Muscle of leg (tissue), 16 donors: ENCODE results near the gene GDF9. TPM values are rescaled to one million over a fixed set of nuclear protein-coding genes. Genes with fewer than 3 reads are reported as not detected.

ENCODE experiments used
- DNase-seq: peaks from one replicate; pipeline ENCODE4 v3.0.0; 2013
- H3K27ac ChIP-seq: one replicate; pipeline ENCODE4 v1.5.1; 2013; ENCODE audit warnings: mild to moderate bottlenecking, low read length, control low read depth
- H3K27me3 ChIP-seq: one replicate; pipeline ENCODE4 v1.6.1; 2013; ENCODE audit warnings: low read length; ENCODE audit not compliant: control insufficient read depth, insufficient read depth
- H3K36me3 ChIP-seq: one replicate; pipeline ENCODE4 v1.6.1; 2013; ENCODE audit warnings: low read length; ENCODE audit not compliant: control insufficient read depth, insufficient read depth
- H3K4me1 ChIP-seq: one replicate; pipeline ENCODE4 v1.6.1; 2013; ENCODE audit warnings: low read length; ENCODE audit not compliant: control insufficient read depth, insufficient read depth
- H3K4me3 ChIP-seq: one replicate; pipeline ENCODE4 v1.5.1; 2013; ENCODE audit warnings: low read length, control low read depth
- H3K9me3 ChIP-seq: replicated peaks from 2 replicates; pipeline ENCODE4 v1.6.1; 2013; ENCODE audit warnings: low read depth, low read length; ENCODE audit not compliant: control insufficient read depth
- WGBS: methylation state at CpG from one replicate; pipeline ENCODE4 v1.1.5; 2013; ENCODE audit warnings: missing lambda C conversion rate; ENCODE audit not compliant: insufficient coverage; 5-methylcytosine and 5-hydroxymethylcytosine counted together
- long read RNA-seq, 11 donors: transcript quantifications; one replicate each; lab custom pipeline, GENCODE V29; 2026
- polyA plus RNA-seq, 8 donors: library from polyadenylated mRNA; unstranded; fragments of 120-200 nt; gene quantifications; one replicate each; pipeline versions ENCODE4 v1.2.1 to v1.2.3, GENCODE V29; 2013; ENCODE audit warnings: inconsistent platforms in 1 of 8, low replicate concordance in 1 of 8; ENCODE audit not compliant: insufficient read length in 8 of 8, insufficient read depth in 1 of 8
- total RNA-seq: library from RNA; stranded (reverse); fragments of 120-200 nt; gene quantifications from one replicate; pipeline ENCODE4 v1.2.4, GENCODE V29; 2013

Gene GDF9, protein sequence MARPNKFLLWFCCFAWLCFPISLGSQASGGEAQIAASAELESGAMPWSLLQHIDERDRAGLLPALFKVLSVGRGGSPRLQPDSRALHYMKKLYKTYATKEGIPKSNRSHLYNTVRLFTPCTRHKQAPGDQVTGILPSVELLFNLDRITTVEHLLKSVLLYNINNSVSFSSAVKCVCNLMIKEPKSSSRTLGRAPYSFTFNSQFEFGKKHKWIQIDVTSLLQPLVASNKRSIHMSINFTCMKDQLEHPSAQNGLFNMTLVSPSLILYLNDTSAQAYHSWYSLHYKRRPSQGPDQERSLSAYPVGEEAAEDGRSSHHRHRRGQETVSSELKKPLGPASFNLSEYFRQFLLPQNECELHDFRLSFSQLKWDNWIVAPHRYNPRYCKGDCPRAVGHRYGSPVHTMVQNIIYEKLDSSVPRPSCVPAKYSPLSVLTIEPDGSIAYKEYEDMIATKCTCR
- total RNA-seq (0.40 TPM), polyA plus RNA-seq (1 to 10 TPM in 1 of 8 donors, under 1 TPM in 7; 0.39 to 1.0 (median 0.62) TPM)
- long read RNA-seq, donor 1: 0 reads
- long read RNA-seq, donor 2: 0 reads
- long read RNA-seq, donor 3: 0 reads
- long read RNA-seq, donor 4: 0 reads
- long read RNA-seq, donor 5: 0 reads
- long read RNA-seq, donor 6: 0 reads
- long read RNA-seq, donor 7: 0 reads
- long read RNA-seq, donor 8: 0 reads
- long read RNA-seq, donor 9: 0 reads
- long read RNA-seq, donor 10: 0 reads
- long read RNA-seq, donor 11: 0 reads

- DNase-seq: peak; percentile 100
- no peaks in the 10 kb centered on the region for H3K9me3 ChIP-seq
- peaks cover 25% of the 10 kb centered on the region for H3K36me3 ChIP-seq
- H3K27ac ChIP-seq: peak within 1 kb of the TSS; percentile 98
- peaks cover 3% of the 10 kb centered on the region for H3K27me3 ChIP-seq
- peaks cover 23% of the 10 kb centered on the region for H3K4me1 ChIP-seq
- under 1% methylated on average over 52 of the region's 55 CpGs for WGBS
- peak within 1 kb of the TSS; percentile 98 for H3K4me3 ChIP-seq
Observed at GRCh38 chr5:132866342-132867045, at the start of gene GDF9, which contains the start of gene UQCRQ. TSS of gene GDF9 (minus strand) at chr5:132866469. CDS start at chr5:132864533, 1,936 bp downstream. TSS of gene UQCRQ (plus strand) at chr5:132866642. CDS start at chr5:132866882, 240 bp downstream.

DNA sequence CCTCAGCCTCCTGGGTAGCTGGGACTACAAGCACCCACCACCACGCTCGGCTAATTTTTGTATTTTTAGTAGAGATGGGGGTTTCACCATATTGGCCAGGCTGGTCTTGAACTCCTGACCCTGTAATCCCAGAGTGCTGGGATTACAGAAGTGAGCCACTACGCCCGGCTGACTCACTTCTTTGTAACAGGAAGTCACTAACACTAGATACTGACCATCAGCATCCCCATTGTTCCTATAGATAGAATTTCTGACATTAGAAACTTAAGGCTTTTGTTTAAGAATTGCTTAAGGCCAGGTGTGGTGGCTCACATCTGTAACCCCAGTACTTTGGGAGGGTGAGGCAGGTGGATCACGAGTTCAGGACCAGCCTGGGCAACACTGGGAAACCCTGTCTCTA, 49.4 kb upstream of the GDF9 start:
- no peak for DNase-seq
- Histone ChIP-seq H3K27me3 (no peaks in the 10 kb centered on the region), H3K27ac (no peak overlapping the region), H3K4me3 (no peak overlapping the region), H3K9me3 (no peaks in the 10 kb centered on the region), H3K4me1 (no peaks in the 10 kb centered on the region), H3K36me3 (peaks cover 38% of the 10 kb centered on the region)
- 100% methylated on average over 1 of the region's 5 CpGs for WGBS

DNA sequence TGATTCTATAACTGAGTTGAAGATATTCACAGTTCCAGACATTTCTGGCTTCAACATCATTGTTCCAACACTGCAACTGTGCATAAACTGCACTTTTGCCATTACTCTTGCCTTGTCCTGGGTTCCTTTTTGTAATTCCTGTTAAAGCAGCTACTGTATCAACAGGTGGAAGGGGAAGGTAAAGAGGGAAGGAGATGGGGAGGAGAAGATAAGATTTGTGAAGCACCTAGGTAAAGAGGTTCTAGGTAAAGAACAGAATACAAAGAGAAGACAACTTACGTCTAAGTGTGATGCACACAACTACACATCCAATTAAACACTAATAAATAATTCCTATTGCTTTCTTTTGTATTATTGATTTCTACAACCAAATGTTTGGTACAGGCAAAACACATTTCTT, 43.4 kb upstream of the GDF9 start:
- no peak overlapping the region for H3K4me3 ChIP-seq

GRCh38 chr5:132907161-132907560, 40.9 kb upstream of the GDF9 start:
- Histone ChIP-seq H3K4me3 (no peak overlapping the region), H3K27me3 (no peaks in the 10 kb centered on the region), H3K4me1 (no peaks in the 10 kb centered on the region), H3K9me3 (no peaks in the 10 kb centered on the region), H3K27ac (no peak overlapping the region), H3K36me3 (peaks cover 23% of the 10 kb centered on the region)
- no peak for DNase-seq
- WGBS: 100% methylated on average over 1 of the region's 2 CpGs

More for the DNA sequence above, 43.4 kb upstream of the GDF9 start:
- Histone ChIP-seq H3K27me3 (no peaks in the 10 kb centered on the region), H3K27ac (no peak overlapping the region), H3K9me3 (no peaks in the 10 kb centered on the region), H3K36me3 (peaks cover 29% of the 10 kb centered on the region), H3K4me1 (no peaks in the 10 kb centered on the region)
- WGBS: no CpG with 5 or more reads among the region's 1 CpG
- DNase-seq: no peak

- Histone ChIP-seq H3K27ac (no peak overlapping the region), H3K4me3 (no peak overlapping the region), H3K4me1 (no peaks in the 10 kb centered on the region), H3K9me3 (no peaks in the 10 kb centered on the region), H3K27me3 (no peaks in the 10 kb centered on the region), H3K36me3 (peaks cover 23% of the 10 kb centered on the region)
- DNase-seq: peak; percentile 28
- no CpG with 5 or more reads among the region's 2 CpGs for WGBS
Observed at GRCh38 chr5:132905938-132906337, 39.7 kb upstream of the GDF9 start.

DNA sequence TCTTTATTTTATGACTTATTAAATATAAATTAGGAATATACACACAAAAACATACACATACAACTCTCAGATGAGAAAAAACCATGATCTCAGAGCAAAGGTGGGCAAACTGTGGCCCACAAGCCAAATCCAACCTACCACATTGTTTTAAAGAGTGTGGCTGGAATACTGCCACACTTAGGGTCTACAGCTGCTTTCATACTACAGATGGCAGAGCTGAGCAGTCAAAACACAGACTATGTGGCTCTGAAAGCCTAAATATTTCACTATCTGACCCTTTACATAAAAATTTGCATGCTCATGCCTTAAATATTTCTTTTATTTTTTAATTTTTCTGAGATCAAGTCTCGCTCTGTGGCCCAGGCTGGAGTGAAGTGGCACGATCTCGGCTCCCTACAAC, 35.5 kb upstream of the GDF9 start:
- Histone ChIP-seq H3K36me3 (peaks cover 21% of the 10 kb centered on the region), H3K27me3 (no peaks in the 10 kb centered on the region), H3K4me3 (no peak overlapping the region), H3K4me1 (no peaks in the 10 kb centered on the region), H3K9me3 (no peaks in the 10 kb centered on the region), H3K27ac (no peak overlapping the region)
- DNase-seq: peak; percentile 8
- WGBS: no CpG with 5 or more reads among the region's 3 CpGs

- DNase-seq: no peak
- H3K4me1 ChIP-seq: no peaks in the 10 kb centered on the region
- H3K27ac ChIP-seq: no peak overlapping the region
- H3K27me3 ChIP-seq: no peaks in the 10 kb centered on the region
- no peak overlapping the region for H3K4me3 ChIP-seq
- H3K9me3 ChIP-seq: no peaks in the 10 kb centered on the region
- peaks cover 28% of the 10 kb centered on the region for H3K36me3 ChIP-seq
- no CpG with 5 or more reads among the region's 4 CpGs for WGBS
Observed at GRCh38 chr5:132901036-132901435, 34.8 kb upstream of the GDF9 start.

- Histone ChIP-seq H3K4me1 (no peaks in the 10 kb centered on the region), H3K27me3 (no peaks in the 10 kb centered on the region), H3K4me3 (no peak overlapping the region), H3K27ac (no peak overlapping the region), H3K9me3 (no peaks in the 10 kb centered on the region), H3K36me3 (peaks cover 32% of the 10 kb centered on the region)
- WGBS: 33% methylated on average over 1 of the region's 3 CpGs
- no peak for DNase-seq
Observed at GRCh38 chr5:132898094-132898493, 31.8 kb upstream of the GDF9 start.

GRCh38 chr5:132896685-132897084, 30.4 kb upstream of the GDF9 start:
- H3K27ac ChIP-seq: no peak overlapping the region
- H3K36me3 ChIP-seq: peaks cover 44% of the 10 kb centered on the region
- 92% methylated on average over 5 of the region's 7 CpGs for WGBS
- no peak for DNase-seq
- no peaks in the 10 kb centered on the region for H3K4me1 ChIP-seq
- no peaks in the 10 kb centered on the region for H3K27me3 ChIP-seq
- no peak overlapping the region for H3K4me3 ChIP-seq
- H3K9me3 ChIP-seq: no peaks in the 10 kb centered on the region
